Head of caudate nucleus (tissue), 42 donors: ENCODE measurements around the gene RDM1.

Source experiments
- DNase-seq, 42 donors: peaks; one replicate each; pipeline versions ENCODE4 v3.0.0 to v3.0.0-alpha.2; 2020 to 2021; ENCODE audit warnings: mixed read lengths in 7 of 42
- intact Hi-C: fragments of 100-400 bp; cut with DNase I; formaldehyde crosslinking; loops from one replicate; pipeline ENCODE4 v1.15.0; 2022

RDM1 gene

DNA sequence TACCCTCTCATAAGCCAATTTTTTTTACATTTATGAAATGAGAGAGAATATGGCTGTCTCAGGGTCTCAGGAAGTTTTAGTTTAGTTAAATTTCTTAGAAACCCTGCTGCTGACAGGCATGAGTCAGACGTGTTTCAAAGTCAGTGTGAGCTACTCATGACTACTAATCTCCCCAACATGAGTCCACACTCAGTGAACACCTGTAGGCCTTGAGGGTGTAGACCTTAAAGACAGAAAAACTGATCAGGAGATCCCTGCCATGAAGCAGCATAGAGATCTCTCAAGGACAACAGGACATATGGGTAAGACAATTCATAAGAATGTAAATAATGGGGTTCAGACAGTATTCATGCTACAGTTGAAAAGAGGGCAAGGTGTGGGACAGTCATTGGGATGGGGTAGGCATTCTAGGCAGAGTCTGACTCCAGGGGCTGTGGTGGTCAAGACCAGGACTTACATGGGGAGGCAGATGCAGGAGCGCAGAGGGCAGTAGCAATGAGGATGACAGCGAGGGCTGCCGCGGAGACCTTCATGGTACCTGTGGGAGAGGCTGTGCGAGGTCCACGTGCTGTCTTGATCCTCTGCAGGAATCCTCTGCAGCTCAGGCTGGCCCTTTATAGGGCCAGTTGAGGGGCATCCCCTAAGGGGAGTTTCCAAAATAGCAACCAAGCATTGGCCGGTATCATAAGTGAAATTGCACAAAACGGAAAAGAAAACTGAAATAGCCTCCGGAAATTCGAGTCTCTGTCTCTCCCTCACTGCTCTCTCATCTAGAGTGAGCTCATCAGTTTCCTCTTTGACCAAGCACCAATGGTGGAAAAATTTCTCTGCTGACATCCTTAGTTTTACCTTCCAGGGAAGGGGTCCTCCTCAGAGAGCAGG lies 50.6 kb downstream of the RDM1 start, which contains the start of gene CCL5:
CCL5 (minus strand) TSS at position 588 of the 882 bp plus-strand sequence.
- no peak for DNase-seq

DNA sequence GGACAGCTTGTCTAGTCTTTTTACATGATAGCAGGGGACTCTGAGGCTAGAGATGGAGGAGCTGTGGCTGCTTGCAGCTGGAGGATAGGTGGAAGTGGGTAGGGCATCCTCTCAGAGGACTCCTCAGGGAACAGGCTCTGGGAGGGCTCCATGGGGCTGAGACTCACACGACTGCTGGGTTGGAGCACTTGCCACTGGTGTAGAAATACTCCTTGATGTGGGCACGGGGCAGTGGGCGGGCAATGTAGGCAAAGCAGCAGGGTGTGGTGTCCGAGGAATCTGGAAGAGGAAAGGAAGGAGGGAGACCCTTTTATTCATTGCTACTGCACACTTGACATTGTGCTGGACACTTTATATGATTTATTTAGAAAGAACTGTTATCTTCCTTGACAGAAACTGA lies 52.2 kb downstream of the RDM1 start:
- DNase-seq: no peak
- intact Hi-C loops: no loop called here

More for the DNA sequence above, 50.6 kb downstream of the RDM1 start, which contains the start of gene CCL5:
- intact Hi-C loops: no loop called here

DNA sequence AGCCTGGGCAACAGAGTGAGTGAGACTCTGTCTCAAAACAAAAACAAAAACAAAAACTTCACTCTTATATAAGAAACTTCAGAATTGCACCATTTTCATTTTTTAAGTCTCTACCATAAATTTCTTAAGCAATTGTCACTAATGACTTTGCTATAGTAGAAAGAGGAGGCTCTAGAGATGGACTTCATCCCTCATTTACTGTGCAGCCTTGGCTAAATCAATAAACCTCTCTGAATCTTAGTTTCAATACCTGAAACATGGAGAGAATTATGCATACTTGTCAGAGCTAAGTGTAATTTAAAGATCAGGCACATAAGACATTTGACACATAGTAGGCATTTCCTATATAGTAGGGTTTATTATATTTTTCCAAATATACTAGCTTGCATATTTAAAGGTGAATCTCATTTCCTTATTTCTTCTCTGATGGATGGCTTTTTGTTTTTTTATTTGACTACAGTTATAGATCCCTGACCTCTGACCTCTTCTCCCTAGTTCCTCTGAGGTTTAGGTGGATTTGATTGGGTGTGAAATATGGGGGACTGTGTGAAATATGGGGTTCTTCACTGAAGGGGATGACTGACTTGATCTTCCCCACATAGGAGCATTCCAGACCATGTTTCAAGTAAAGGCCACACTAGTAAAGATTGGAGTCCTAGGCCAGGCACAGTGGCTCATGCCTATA lies 53.1 kb downstream of the RDM1 start:
- DNase-seq: no peak
- intact Hi-C loops: no loop called here

DNA sequence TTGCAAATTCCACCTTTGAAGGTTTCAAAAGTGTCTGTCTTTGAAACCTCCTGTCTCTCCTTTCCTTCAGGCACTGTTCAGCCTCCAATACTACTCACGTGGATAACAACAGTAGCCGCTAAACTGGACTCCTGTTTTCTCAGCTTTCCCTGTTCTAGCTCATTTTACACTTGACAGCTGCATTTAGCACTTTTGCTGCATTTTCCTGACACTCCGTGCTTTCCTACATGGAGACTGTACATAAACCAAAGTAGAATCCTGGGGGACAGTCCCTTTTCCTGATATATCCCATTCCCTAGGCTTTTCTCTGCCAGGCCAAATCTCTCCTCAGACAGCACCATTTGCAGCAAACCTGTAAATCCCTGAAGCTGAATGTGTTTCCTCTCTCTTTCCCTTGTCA lies 54.0 kb downstream of the RDM1 start:
- intact Hi-C loops: no loop called here
- no peak for DNase-seq

DNA sequence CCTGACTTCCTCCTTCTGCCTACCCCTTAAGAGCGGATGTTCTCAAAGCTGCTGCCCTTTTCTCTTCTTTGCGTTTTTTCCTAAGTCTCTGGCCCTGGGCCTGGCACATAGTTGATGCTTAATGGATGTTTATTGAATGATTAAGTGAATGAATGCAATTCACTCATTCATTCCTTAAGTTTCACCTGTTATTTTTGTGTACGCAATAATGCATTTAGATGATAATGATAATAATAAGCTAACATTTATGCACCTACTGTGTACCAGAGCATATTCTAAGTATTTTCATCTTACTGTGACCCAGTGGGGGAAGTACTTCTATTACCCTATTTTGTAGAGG lies 54.8 kb downstream of the RDM1 start:
- intact Hi-C loops: no loop called here
- no peak for DNase-seq

DNA sequence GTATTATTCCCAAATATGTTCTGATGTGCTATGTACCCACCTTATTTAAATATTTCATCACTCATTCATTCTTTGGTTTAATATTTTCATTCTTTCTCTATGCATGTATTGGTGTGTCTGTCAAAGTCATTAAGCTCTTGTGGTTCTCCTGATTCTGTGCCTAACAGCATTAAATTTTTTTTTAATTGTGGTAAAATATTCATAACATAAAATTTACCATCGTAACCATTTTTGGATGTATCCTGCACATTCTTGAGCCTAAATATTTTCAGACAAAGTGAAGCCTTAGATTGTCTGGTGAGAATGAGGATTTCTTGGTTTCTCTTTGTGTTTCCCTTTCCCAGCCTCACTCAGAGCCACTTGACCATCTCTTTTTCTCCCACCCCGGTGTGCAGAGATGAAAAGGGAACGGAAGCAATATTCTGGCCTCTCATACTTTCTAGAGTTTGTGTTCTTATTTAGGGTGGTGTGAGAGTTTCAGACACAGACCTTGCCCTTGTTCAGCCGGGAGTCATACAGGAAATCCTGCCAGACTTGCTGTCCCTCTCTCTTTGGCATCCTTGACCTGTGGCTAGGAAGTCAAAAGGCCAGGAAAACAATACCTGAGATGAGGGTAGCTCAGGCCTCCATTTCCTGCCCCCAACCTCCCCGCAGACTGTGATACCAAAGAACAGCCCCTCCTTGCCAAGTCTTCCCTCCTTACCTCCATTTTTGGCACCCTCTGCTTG lies 55.3 kb downstream of the RDM1 start:
- no peak for DNase-seq
- intact Hi-C loops: no loop called here

DNA sequence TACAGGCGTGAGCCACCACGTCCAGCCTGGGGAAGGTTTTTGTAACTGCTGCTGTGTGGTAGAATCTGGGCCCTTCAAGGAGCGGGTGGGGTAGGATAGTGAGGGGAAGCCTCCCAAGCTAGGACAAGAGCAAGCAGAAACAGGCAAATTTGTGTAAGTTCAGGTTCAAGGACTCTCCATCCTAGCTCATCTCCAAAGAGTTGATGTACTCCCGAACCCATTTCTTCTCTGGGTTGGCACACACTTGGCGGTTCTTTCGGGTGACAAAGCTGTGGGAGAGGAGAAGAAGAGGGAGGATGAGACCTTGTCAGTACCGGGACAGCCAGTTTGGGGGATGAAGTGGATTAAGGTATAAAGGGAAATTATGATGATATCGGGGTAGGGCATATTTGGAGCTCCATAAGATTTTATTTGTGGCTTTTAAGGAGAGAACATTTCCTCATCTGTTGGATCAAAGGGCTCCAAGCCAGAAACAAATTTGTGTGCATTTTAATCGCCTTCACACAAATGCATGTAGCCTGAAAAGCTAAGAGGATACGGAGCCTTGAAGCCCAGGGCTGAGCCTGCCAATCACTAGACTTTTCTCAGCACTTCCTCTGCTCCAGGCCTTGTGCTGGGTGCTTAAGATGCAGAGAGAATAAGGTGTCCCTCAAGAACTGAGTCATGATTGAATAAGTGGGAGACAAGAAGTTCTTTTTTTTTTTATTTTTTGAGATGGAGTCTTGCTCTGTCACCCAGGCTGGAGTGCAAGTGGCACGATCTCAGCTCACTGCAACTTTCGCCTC lies 58.2 kb downstream of the RDM1 start:
- peak in 33 of 42 donors; percentile 7 to 74 (median 34) for DNase-seq
- intact Hi-C loops: no loop called here

DNA sequence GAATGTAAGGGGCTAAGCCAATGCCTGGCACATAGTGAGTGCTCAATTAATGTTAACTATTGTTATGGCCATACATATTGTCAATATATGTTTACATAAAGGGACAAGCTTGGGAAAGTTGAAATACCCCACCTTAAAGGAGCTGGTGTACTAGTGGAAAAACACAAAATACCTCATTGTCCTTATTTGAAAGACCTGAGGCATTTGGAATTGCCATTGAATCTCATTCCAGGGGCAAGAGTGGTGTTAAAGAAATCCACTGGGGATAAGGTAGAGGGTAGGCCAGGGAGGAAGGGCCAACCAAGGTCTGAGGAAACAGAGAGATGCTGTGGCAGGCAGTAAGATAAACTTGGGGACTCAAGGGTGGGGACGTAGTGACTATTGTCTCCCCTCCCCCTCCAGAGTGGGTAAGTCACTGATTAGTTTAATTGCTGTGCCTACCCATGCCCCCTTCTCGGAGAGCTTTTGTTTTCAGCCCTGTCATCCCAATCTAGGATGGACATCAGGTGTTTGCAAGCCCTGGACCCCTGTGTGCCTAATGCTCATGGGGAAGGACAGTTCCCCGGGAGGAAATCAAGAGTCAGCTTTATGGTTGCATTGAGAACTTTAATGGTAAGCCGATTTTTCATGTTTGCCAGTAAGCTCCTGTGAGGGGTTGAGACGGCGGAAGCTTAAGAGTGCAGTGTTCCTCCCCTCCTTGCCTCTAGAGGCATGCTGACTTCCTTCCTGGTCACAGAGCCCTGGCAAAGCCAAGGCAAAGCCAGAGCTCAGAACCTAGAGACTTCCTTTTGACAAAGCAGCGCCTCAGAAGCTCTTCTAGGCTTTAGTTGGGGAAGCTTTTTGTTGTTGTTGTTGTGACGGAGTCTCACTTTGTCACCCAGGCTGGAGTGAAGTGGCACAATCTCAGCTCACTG lies 59.4 kb downstream of the RDM1 start:
- DNase-seq: peak in 1 of 42 donors; percentile 23
- intact Hi-C loops: no loop called here

DNA sequence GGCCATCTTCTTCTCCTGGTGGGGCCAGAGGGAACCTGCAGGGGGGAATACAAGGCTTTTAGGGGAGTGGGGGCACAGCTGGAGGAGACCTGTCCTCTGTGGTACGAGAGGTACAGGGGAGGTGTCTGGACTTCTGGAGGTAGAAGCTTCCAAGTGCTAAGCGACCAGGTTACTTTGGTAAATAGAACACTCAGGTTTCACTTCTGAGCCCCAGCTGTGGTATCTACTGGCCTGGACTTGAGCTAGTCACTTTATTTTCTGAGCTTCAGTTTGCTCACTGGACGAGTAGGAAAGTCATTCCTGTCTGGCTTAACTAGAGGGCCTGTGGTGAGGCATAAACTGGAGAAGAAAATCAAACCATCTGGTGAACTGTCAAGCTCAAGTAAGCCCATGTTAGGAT lies 61.8 kb downstream of the RDM1 start, which contains the start of gene HEATR9:
HEATR9 (minus strand) TSS at position 155 of the 400 bp plus-strand sequence; CDS start at position 6, 149 bp downstream.
- intact Hi-C loops: no loop called here
- DNase-seq: no peak
